Fibroblast of peridontal ligament (primary cell): ENCODE data around the gene STT3B.
"Not testable (repeated sequence)": the region's sequence is repeated elsewhere in the genome, so short reads cannot be mapped to it uniquely, and the experiment has no call there.

ENCODE experiments used
- DNase-seq: peaks from one replicate; pipeline ENCODE4 v3.0.0-alpha.2; 2010; ENCODE audit errors: extremely low read depth

STT3B gene

DNA sequence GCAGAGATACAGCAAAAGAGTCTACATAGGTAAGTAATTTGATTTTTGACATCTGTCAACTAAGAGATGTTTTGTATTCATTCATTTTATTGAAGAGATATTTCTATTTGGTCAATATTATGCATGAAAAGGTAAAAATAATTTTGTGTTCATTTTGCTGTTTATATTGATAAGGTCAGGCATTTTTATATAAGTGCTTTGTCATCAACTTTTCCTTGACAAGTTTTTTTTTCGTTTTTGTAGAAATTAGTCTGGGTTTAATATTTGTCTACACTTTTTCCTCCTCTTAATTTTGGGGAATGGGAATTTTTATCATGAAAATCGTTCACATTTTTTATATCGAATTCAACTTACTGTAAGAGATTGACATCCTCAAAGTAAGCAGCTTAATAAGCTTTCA lies 67.7 kb downstream of the STT3B start:
- DNase-seq: no peak

DNA sequence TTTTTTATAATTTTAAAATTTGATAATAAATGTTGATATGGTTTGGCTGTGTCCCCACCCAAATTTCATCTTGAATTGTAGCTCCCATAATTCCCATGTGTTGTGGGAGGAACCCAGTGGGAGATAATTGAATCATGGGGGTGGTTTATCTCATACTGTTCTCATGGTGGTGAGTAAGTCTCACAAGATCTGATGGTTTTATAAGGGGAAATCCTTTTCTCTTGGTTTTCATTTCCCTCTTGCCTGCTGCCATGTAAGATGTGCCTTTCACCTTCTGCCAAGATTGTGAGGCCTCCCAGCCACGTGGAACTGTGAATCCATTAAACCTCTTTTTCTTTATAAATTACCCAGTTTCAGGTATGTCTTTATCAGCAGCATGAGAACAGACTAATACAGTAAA lies 72.6 kb downstream of the STT3B start:
- not testable (repeated sequence) for DNase-seq

DNA sequence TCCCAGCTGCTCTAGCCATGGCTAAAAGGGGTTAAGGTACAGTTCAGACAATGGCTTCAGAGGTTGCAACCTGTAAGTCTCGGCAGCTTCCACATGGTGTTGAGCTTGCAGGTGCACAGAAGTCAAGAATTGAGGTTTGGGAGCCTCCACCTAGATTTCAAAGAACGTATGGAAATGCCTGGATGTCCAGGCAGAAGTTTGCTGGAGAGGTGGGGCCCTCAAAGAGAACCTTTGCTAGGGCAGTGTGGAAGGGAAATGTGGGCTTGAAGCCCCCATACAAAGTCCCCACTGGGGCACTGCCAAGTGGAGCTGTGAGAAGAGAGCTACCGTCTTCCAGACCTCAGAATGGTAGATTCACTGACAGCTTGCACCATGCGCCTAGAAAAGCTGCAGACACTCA lies 73.7 kb downstream of the STT3B start:
- no peak for DNase-seq

DNA sequence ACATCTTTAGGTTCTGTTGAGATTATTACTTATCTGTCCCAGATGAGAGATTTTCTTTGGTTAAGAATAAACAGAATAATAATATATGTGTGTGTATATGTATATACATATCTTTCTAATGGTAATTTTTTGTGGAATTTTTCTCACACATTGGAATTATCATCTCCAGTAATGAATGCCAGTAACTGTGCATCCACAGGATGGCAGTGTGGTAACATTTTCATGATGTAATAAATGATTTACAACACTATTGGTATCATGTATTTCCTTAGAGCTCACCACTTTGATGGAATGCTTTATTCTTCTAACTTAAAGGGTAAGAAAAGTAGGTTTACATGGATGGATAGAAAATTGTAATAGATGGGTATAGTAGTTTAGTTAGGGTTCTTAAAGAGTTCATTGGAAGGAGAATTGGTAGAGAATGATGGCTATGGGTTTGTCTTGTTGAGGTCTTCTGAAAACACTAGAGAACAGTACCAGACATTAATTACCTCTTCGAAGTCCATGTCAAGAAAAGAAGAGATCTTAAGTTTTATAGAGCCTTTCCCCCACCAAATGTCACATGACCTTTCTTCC lies 78.1 kb downstream of the STT3B start:
- peak; percentile 83 for DNase-seq

DNA sequence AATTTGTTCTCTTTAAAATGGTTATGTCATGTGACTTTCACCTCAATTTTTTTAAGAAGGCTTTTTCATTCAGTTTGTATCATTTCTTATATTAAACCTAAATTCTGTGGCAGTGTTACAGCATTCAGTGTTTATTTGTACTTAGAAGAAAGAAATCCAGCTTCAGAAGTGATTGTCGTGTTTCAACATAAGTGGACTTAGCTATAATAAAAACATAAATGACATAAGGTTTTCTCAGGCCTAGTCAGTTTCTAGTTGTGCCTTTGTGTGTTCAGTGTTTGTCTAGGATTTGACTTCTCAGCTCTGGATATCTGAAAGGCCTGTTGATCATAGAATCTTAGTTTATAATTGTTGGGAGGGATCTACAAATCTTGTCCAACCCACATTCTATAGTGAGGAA lies 80.5 kb downstream of the STT3B start:
- peak; percentile 55 for DNase-seq

DNA sequence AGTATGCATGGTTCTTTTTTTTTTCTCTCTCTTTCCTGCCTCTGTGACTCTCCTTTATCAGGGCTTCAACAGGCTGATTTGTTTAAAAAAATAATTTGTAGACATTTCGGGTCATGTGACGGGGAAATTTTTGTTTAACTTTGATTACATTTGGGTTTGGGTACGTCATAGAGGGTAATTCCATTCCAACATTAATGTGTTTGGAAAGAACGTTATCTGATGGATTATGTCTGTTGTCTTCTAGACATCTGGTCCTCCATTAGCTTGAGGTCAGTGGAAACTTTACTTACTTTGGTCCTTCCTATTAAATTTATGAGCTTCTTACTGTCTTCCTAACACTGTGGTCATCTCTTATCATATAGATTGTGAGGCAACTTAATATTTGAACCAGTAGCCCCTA lies 80.9 kb downstream of the STT3B start:
- no peak for DNase-seq

DNA sequence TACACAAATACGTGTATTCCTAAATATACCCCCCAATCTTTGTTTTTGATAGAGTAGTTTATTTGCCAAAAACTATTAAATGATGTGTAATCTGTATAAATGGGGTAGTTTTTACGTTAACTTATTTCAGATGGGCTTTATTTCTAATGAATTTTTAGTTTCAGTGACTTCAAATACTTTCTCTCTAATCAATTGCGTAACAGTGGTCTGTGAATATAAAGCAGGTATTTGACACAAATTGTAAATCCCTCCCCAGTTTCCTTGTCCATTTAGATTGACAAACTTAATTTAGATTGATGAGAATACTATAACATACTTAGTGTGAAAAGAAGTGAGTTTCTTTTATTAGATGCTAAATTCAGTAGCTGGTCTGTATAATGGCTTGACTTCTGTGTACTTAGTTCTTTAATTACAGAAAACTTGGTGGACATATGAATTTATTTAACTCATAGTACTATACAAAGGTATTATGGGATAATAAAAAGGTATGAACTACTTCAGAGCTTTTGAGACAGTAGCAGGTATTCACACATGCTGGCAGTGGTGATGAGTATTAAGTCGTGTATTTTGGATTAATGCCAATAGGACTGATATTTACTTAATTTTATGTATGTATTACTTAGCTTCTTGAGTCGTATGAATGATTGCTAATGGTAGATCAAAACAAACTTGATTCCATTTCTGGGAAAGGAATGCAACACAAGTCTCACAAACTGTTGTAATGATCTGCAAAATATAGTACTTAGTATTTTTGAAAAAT lies 81.6 kb downstream of the STT3B start:
- DNase-seq: no peak

DNA sequence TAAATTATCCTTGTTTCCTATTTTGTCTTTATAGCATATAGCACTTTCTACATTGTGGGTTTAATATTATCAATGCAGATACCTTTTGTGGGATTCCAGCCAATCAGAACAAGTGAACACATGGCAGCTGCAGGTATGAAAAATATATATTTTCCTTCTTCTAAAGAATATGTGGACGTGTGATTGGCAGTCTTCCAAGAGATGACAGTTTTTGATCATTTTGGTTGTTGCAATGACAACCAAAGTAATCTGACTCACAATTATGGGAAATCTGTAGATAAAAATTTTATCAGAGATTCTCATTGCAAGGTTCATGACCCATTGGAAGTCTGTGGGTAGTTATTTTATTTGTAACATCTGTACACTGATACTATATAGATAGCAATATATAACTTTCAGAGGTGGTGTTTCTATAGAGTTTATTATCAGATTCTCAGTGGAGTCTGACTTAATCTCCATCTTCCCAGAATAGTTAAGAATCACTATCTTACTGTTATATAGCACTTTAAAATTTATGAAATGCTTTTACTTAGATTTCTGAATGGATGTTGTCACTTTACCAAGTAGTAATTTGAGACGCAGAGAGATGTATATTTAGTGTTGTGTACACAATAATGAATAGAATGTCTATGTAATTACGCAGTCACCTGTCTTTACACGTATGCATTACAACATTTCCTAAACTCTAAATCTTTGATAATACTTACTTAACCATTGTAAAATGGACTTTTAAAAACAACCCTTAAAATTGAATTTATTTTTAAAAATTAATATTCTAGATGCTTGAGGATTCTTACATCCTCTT lies 82.5 kb downstream of the STT3B start:
- no peak for DNase-seq

DNA sequence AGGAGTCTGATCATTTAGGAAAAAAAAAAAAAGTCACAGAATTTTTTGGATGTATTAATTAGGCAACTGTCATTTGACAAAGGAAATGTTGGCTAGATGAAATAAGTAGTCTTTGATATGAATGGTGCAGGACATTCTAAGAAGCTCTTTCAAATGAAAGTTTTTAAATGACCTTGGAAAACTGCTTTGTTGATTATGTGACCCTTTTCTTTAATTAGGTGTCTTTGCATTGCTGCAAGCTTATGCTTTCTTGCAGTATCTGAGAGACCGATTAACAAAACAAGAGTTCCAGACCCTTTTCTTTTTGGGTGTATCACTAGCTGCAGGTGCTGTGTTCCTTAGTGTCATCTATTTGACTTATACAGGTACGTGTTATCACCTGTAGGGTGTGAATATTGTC lies 84.0 kb downstream of the STT3B start:
- no peak for DNase-seq

DNA sequence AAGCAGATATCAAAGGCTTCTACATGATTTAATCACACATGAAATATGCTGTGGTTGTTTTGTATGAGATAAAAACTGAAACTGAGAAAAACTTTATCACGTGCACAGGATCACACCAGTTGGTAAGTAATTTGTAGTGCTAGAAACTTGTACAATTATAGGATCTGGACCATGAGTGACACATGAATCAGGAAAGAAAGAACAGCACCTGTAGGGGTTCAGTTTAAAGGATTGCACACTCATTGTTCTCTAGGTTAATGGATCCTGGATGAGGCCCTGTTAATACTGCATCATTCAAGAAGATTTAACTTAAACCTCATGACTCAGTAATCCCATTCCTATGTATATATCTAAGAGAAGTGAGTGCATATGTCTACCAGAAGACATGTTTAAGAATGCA lies 87.9 kb downstream of the STT3B start:
- DNase-seq: no peak

DNA sequence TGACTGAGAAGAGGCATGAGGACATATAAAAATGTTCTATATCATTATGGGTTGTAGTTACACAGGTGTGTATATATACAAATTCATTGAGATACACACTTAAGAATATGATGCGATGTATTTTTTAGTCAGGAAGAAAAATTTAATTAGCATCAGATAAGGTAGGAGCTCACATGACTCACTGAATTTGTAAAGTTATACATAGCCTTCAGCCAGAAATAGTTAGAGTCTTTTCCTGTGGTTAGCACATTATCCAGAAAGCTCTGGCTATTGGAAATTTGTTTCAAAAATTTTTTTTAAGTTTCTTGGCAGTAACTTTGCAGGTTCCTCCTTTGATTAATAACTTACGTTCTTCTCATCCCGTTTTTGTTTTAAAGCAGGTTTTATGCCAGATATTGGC lies 88.6 kb downstream of the STT3B start:
- no peak for DNase-seq

DNA sequence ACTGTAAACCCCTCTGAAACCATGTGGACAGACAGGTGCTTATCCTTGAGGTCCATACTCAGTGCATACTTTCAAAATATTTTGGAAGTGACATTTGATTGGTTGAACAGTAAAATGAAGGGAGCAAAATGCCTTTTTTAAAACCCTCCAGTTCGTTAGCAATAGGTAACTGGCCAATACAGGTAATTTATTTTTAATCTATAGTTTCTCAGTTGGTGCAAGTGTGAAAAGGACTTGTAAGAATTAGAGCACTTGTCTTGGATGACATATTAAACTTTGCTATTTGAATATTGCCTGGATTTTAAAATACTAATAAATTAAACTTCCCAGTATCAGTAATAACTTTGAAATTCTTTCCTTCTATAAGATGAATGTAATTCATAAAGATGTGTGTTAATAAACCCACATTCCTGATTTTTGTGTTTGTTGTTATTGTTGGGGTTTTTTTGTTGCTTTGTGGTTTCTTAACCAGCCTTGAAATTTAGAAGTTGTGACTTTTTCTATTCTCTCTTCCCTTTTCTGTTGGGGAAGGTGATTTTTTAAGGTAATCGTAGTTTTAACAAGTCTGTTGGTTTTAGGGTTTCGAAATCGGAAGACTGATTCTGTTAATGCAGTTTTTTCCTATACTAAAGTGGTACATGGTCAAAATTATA lies 90.0 kb downstream of the STT3B start:
- DNase-seq: no peak

DNA sequence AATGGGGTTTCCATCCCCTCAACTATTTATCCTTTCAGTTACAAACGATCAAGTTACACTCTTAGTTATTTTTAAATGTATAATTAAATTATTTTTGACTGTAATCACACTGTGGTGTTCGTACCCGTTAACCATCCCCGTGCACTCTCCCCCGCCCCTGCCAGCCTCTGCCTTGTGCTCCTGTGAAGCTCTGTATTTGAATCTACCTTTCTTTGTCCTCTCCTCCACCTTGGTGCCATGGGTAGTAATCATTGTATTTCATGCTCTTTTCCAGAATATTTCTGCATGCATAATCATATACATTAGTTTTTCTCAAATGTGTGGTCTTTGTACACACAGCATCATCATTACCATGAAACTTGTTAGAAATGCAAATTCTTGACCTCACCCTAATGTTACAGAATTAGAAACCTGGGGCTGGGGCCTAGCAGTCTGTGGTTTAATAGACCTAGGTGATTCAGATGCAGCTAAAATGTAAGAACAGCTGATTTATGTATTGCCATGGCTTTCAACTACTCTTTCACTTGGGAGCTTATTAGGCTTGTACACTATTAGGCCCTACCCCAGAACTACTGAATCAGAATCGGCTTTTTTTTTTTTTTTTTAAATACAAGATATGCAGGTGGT lies 91.5 kb downstream of the STT3B start:
- DNase-seq: no peak

DNA sequence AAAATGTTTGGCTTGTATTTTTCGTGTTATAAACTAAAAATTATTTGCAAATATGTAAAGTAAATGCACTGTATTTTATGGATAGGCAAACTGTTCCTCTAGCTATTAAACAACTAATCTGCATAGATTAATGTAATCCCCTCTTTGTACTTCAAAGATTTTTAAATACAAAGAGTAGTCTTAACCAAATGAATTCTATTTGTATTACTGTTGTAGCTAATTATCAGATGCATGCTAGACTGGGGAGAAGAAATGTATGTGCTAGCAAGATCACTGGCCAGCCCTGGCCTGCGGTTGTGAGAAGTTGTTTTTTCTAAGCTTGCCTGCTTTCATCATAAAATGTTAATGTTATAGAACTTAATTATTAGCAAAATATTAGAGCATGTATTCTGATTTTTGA lies 92.6 kb downstream of the STT3B start:
- no peak for DNase-seq

DNA sequence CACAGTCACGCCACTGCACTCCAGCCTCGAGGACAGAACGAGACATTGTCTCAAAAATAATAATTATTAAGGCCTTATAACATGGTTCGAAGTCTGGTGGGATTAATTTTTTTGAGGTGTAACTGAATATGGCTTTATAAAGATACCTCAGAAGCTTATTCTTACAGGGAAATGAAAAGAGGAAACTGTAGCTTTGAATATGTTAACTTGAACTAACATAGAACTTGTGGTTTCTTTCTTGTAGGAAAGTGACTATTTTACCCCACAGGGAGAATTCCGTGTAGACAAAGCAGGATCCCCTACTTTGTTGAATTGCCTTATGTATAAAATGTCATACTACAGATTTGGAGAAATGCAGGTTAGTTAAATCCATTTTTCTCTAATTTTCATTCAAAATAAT lies 96.3 kb downstream of the STT3B start:
- no peak for DNase-seq

DNA sequence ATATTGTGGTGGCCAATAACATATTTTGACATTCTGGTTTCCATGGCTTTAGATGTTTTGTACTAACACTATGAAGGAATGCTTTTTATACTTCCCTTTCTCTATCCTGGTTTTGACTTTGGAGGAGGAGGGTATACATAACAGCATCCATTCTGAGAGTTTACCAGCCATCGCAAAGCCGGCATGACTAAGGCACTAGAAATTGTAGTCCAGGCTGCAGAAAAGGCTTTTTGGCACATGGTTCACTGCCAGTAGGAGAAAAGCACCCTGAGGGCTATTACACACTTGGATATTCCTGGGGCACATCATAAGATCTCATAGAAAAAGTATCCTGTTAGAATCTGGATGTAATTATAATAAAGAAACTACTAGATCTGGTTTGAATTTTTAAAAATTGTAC lies 101.8 kb downstream of the STT3B start:
- peak; percentile 95 for DNase-seq

DNA sequence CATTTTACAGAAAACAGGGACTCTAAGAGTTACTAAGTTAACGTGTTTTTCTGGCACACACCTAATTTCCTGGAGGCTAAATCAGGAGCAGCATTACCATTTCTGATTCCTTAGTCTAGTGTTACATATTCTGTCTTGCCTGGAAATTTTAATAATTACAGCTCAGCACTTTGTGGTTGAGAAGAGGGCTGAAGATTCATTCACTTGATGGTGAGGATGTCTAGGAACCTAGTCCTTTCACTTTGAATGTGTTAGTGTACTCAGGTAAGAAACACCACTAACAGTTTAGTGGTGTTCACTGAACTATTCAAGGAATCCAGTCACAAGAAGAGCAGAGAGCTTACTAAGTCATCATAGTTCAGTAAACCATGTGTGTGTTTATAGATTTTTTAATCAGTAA lies 102.8 kb downstream of the STT3B start:
- no peak for DNase-seq

DNA sequence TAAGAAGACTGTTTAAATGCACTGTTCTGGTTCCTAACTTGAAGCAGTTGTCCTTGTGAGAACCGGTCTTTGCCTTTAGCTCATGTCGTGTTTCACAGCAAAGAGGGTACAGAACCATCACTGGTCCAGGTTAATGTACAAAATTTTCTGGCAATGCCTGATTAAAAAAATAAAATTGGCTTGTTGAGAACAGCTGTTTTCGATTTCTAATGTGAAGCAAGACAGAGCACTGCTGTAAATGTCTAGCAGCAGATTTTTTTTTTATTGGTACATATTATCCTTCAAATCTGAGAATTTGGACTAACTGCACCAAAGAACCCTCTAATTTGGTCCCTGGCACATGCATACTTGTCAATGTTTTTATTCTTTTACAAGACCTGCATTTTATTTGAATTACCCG lies 103.3 kb downstream of the STT3B start:
- peak; percentile 65 for DNase-seq

DNA sequence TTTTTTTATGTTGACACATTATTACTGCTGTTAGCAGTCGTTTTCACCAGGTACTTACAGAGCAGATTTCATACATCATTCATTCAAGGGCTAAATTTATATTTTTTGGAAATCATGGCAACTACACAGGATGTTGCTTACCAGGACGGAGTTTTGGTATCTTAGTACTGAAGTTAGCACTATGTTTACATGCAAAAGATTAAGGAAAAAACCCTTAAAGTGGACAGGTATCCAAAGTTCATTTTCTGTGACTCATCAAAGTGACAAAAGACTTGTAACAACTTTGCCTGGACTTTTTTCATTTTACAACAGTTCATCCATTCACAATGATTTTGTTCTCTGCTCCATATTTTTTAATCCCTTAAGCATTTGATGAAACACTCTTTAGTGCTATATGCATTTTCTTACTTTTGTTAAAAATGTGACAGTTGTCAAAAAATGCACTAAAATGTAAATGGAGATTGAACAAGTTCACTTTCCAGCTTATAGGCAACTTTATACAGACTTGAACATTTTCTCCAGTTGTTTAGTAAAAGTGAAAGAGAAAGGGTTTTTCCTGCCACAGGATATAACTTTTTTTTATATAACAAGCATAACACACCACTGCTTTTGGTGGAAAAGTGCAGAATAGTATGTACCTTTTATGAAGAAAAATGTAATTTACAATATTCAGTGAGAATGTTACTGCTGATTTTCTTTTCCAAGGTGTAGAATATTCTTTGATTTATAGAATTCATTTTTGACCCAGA lies 104.1 kb downstream of the STT3B start:
- DNase-seq: peak; percentile 27

DNA sequence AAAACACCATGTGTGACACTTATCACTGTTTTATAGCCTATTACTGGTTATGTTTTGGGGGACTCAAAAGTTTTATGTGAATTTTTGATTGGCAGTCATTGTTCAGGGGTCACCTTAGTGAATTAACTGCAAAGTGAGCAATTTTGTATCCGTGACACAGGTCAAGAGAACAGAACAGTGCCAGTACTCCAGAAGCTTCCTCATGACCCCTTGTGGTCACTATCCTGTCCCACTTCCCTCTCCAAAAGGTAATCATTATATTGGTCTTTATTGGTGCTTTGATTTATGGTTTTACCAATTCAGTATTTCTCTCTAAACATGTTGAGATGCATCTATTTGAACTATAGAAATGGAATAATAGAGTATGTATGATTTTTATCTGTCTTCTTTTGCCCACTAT lies 107.1 kb downstream of the STT3B start:
- no peak for DNase-seq

DNA sequence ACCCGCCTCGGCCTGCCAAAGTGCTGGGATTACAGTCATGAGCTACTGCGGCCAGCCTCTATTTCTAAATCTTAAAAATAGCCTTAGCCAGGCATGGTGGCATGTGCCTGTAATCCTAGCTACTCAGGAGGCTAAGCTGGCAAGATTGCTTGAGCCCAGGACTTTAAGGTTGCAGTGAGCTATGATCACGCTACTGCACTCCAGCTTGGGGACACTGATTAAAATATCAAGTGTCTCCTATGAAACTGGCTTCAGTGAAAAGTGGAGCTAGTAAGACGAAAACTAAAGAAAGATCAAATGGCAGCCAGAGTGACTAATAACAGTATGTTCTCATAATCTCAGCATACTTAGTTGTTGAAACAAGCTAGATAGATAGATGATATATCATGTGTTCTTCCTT lies 112.5 kb downstream of the STT3B start:
- no peak for DNase-seq
